Type B pancreatic cell (in vitro differentiated cells): Measurements from ENCODE around the gene SMIM12. TPM values are rescaled to one million over a fixed set of nuclear protein-coding genes. Genes with fewer than 3 reads are reported as not detected.

Experiments used
- DNase-seq: peaks from one replicate; pipeline ENCODE4 v3.0.0; 2021; ENCODE audit warnings: mixed read lengths; ENCODE audit not compliant: unreplicated experiment; ENCODE audit errors: extremely low spot score
- H3K27ac Mint-ChIP-seq: 2 replicates; pipeline ENCODE4 v1.8.0; 2021; ENCODE audit warnings: mild to moderate bottlenecking, mixed read lengths
- H3K27me3 Mint-ChIP-seq: 2 replicates; pipeline ENCODE4 v1.8.0; 2021; ENCODE audit warnings: mixed read lengths
- H3K36me3 Mint-ChIP-seq: 2 replicates; pipeline ENCODE4 v1.8.0; 2021; ENCODE audit warnings: mixed read lengths
- H3K4me1 Mint-ChIP-seq: one replicate; pipeline ENCODE4 v1.8.0; 2021; ENCODE audit warnings: mixed read lengths; ENCODE audit not compliant: unreplicated experiment
- H3K4me3 Mint-ChIP-seq: 2 replicates; pipeline ENCODE4 v1.8.0; 2021; ENCODE audit warnings: mild to moderate bottlenecking, mixed read lengths
- H3K9me3 Mint-ChIP-seq: 2 replicates; pipeline ENCODE4 v1.8.0; 2021; ENCODE audit warnings: mixed read lengths
- CTCF ChIP-seq: fragments of 200-600 bp; sonication (generic); conservative IDR thresholded peaks from 2 replicates; pipeline ENCODE4 v1.5.0; 2021; ENCODE audit warnings: antibody characterized with exemption, mild to moderate bottlenecking
- total RNA-seq: library from RNA; stranded (reverse); gene quantifications from 2 replicates; pipeline ENCODE4 v1.2.1, GENCODE V29; 2021; ENCODE audit warnings: low replicate concordance

Gene SMIM12
- total RNA-seq, 1 donor from 2014 or later, result 39.0 TPM

GRCh38 chr1:34874296-34874952, 14.9 kb upstream of the SMIM12 start:
- no peaks in the 10 kb centered on the region for H3K36me3 Mint-ChIP-seq
- DNase-seq, result no peak
- H3K4me3 Mint-ChIP-seq, result no peak overlapping the region
- no peak overlapping the region for H3K27ac Mint-ChIP-seq
- peaks cover 83% of the 10 kb centered on the region for H3K27me3 Mint-ChIP-seq
- H3K4me1 Mint-ChIP-seq, result no peaks in the 10 kb centered on the region
- no peak for TF ChIP-seq CTCF
- no peaks in the 10 kb centered on the region for H3K9me3 Mint-ChIP-seq

GRCh38 chr1:34872133-34872503, 12.6 kb upstream of the SMIM12 start:
- Mint-ChIP-seq H3K4me1 (no peaks in the 10 kb centered on the region), H3K4me3 (no peak overlapping the region), H3K27me3 (peaks cover 79% of the 10 kb centered on the region), H3K9me3 (no peaks in the 10 kb centered on the region), H3K27ac (no peak overlapping the region), H3K36me3 (no peaks in the 10 kb centered on the region)
- TF ChIP-seq CTCF, result no peak
- no peak for DNase-seq

- peaks cover 74% of the 10 kb centered on the region for H3K27me3 Mint-ChIP-seq
- H3K36me3 Mint-ChIP-seq, result no peaks in the 10 kb centered on the region
- no peak overlapping the region for H3K27ac Mint-ChIP-seq
- H3K4me3 Mint-ChIP-seq, result no peak overlapping the region
- H3K4me1 Mint-ChIP-seq, result no peaks in the 10 kb centered on the region
- no peak for TF ChIP-seq CTCF
- DNase-seq, result no peak
- H3K9me3 Mint-ChIP-seq, result no peaks in the 10 kb centered on the region
Measured at GRCh38 chr1:34871443-34872132, 12.0 kb upstream of the SMIM12 start.

GRCh38 chr1:34870395-34870794, 10.8 kb upstream of the SMIM12 start:
- no peak overlapping the region for H3K27ac Mint-ChIP-seq
- no peaks in the 10 kb centered on the region for H3K36me3 Mint-ChIP-seq
- H3K4me1 Mint-ChIP-seq, result no peaks in the 10 kb centered on the region
- no peak for TF ChIP-seq CTCF
- DNase-seq, result no peak
- H3K27me3 Mint-ChIP-seq, result peaks cover 62% of the 10 kb centered on the region
- H3K9me3 Mint-ChIP-seq, result no peaks in the 10 kb centered on the region
- no peak overlapping the region for H3K4me3 Mint-ChIP-seq

- Mint-ChIP-seq H3K27ac (no peak overlapping the region), H3K4me1 (no peaks in the 10 kb centered on the region), H3K9me3 (no peaks in the 10 kb centered on the region), H3K36me3 (no peaks in the 10 kb centered on the region), H3K27me3 (peaks cover 59% of the 10 kb centered on the region), H3K4me3 (no peak overlapping the region)
- TF ChIP-seq CTCF, result no peak
- DNase-seq, result no peak
Measured at GRCh38 chr1:34869760-34870159, 10.2 kb upstream of the SMIM12 start.
